ENCODE results near the gene RIPK4. TPM values are rescaled to one million over a fixed set of nuclear protein-coding genes. Genes with fewer than 3 reads are reported as not detected.

RIPK4 gene
- total and polyA plus RNA-seq, 8 donors = 8.7 to 37.6 (median 21.2) TPM

DNA sequence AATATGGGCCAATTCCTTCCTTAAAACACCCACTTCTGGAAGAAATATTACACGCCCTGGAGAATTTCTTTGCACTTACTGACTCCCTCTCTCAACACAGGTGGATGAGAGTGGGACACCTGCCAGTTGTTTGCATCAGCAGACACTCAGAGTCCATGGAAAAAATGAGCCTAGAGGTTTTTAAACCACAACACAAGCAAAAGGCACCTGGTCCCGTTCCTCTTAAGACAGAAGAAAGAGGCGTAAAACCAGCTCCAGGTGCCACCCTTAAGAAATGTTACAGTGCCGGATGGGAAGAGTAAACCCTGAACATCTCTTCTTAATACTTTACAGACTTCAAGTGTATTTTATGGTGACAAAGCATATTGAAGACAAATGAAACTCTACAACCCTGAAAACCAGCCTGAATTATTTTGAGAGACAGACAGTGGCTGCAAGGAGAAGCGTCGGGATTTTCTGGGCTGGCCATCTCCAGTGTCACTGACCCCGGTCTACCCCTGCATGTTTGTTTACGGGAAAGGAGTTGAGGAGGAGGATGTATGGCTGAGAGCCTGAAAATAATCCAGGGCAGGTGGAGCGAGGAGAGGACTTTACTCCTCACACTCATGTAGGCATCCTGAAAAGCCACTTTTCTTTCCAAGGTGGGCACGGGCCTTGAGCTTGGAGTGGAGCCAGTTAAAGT lies 7.8 kb upstream of the RIPK4 start:
- peaks cover 5 to 76% (median 33%) of the 10 kb centered on the region in 3 donors for H3K27me3 ChIP-seq
- 41 to 59% (median 48%) methylated on average over 10 of the region's 10 CpGs for WGBS, 5 donors
- TF ChIP-seq POLR2A (IDR thresholded peaks at IDR 0.05) (no peak), EP300 (IDR thresholded peaks at IDR 0.05) (no peak), POLR2AphosphoS5 (IDR thresholded peaks at IDR 0.05) (no peak)
- TF ChIP-seq, protein P1, sequence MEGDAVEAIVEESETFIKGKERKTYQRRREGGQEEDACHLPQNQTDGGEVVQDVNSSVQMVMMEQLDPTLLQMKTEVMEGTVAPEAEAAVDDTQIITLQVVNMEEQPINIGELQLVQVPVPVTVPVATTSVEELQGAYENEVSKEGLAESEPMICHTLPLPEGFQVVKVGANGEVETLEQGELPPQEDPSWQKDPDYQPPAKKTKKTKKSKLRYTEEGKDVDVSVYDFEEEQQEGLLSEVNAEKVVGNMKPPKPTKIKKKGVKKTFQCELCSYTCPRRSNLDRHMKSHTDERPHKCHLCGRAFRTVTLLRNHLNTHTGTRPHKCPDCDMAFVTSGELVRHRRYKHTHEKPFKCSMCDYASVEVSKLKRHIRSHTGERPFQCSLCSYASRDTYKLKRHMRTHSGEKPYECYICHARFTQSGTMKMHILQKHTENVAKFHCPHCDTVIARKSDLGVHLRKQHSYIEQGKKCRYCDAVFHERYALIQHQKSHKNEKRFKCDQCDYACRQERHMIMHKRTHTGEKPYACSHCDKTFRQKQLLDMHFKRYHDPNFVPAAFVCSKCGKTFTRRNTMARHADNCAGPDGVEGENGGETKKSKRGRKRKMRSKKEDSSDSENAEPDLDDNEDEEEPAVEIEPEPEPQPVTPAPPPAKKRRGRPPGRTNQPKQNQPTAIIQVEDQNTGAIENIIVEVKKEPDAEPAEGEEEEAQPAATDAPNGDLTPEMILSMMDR (IDR thresholded peaks at IDR 0.05) = no peak

DNA sequence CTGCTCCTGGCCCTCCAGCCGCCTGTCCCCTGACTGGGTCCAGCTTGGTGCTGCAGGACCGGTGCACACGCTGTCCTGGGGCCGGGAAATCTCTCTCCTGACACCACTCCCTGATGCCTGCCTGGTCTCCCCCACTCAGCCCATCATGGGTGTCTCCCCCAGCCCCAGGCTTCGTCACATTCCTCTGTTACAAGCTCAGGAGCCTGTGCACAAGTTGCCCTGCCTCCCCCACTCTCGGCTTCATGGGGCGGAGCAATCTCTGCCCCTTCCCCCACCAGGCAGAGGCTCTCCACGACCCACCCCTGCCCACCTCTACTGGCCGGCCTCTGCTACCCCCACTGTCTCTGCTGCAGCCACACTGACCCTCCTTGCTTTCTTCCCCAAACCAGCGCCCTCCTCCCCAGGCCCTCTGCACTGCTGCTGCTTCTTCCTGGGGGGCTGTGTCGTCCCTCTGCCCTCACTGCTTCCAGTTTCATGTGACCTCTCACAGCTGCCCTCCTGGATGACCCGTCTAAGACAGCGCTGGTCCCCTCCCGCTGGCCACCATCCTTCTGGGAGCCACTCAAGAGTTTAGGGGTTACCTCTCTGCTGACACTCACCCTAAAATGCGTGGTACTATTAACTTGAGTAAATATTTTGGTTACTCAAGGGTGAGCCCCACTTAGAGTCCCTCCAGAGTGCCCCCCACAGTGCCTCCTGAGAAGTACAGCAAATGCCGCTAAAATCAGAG lies 5.7 kb upstream of the RIPK4 start:
- no peak for DNase-seq
- no peak overlapping the region for H3K27ac ChIP-seq
- H3K9me3 ChIP-seq = no peaks in the 10 kb centered on the region
- WGBS, 5 donors = 57 to 73% (median 72%) methylated on average over 15 to 16 of the region's 16 CpGs
- H3K27me3 ChIP-seq = peaks cover 0 to 80% (median 31%) of the 10 kb centered on the region in 3 donors
- intact Hi-C loops (cut with DNase I; ENCODE audit: low total_unique reads) = loop anchor here (5.0 kb wide), 1 partner anchor 160 kb away; no protein-coding TSS in a partner anchor
- H3K36me3 ChIP-seq = no peaks in the 10 kb centered on the region
- no peak overlapping the region for H3K4me3 ChIP-seq
- H3K4me1 ChIP-seq = peaks cover 7 to 21% (median 18%) of the 10 kb centered on the region in 4 donors
- TF ChIP-seq EP300 (IDR thresholded peaks at IDR 0.05) = no peak
- TF ChIP-seq, protein P1 (IDR thresholded peaks at IDR 0.05) = no peak
- TF ChIP-seq POLR2AphosphoS5 (IDR thresholded peaks at IDR 0.05) = no peak
- no peak for TF ChIP-seq POLR2A (IDR thresholded peaks at IDR 0.05)

More for the DNA sequence above, 7.8 kb upstream of the RIPK4 start:
- no peak overlapping the region for H3K27ac ChIP-seq
- DNase-seq = no peak
- H3K36me3 ChIP-seq = no peaks in the 10 kb centered on the region
- H3K4me3 ChIP-seq = no peak overlapping the region
- H3K9me3 ChIP-seq = no peaks in the 10 kb centered on the region
- intact Hi-C loops (cut with DNase I; ENCODE audit: low total_unique reads) = loop anchor here (5.0 kb wide), 1 partner anchor 162 kb away; no protein-coding TSS in a partner anchor
- peaks cover 17 to 20% (median 19%) of the 10 kb centered on the region in 4 donors for H3K4me1 ChIP-seq

DNA sequence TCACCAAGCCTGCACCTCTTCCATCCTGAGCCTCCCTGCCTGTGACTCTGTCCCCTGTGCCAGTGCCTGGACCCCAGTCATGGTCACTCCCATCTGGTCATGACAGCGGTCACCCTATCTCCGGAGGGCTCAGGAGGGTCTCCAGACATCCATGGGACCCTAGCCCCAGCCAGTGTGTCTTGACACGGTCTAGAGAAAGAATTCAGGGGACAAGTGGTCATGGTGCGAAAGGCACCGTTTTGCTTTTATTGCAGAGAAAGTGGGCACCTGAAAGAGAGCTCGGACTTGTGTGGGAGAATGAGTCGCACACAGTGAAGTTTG lies 4.7 kb upstream of the RIPK4 start:
- intact Hi-C loops (cut with DNase I; ENCODE audit: low total_unique reads) = loop anchor here (5.0 kb wide), 1 partner anchor 159 kb away; no protein-coding TSS in a partner anchor
- DNase-seq = no peak
- H3K4me1 ChIP-seq = peaks cover 16 to 30% (median 27%) of the 10 kb centered on the region in 4 donors
- H3K27me3 ChIP-seq = peaks cover 5 to 89% (median 36%) of the 10 kb centered on the region in 3 donors
- TF ChIP-seq EP300 (IDR thresholded peaks at IDR 0.05) (no peak), POLR2A (IDR thresholded peaks at IDR 0.05) (no peak), POLR2AphosphoS5 (IDR thresholded peaks at IDR 0.05) (no peak)
- TF ChIP-seq, protein P1 (IDR thresholded peaks at IDR 0.05) = no peak
- no peaks in the 10 kb centered on the region for H3K9me3 ChIP-seq
- no peaks in the 10 kb centered on the region for H3K36me3 ChIP-seq
- no peak overlapping the region for H3K4me3 ChIP-seq
- no peak overlapping the region for H3K27ac ChIP-seq
- WGBS, 5 donors = 81 to 96% (median 91%) methylated on average over 7 of the region's 7 CpGs

DNA sequence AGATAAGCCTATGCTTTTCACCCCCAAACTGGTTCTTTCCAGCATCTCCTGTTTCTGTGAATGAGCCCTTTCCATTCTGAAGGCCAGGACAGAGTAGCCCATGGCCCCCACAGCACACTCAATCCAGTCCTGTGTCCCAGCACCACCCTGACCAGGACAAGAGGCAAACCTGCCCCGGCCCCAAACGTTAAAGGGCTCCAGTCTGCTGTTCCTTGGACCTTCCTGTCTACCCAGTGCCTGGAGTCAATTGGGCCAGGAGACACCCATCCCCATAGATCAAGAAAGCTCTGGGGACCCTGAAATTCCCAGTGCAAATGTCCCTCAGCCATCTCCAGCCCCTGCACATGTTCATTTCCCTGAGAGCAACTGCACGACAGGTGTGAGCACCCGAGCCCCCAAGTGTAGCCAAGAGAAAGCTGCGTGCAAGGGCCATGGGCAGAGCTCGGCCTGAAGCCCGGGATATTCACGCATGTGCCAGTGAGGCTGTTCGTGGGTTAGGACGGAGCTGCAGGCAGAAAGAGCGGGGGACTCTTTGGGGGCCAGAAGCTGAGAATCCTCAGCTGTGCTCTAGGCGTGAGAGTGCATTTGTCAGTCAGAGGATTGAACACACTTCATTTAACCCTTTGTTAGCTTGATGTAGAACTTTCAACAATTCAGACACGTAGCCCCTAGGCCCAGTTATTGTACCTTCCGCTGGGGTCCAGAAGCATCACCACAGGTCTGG lies 4.2 kb upstream of the RIPK4 start:
- no peak for DNase-seq
- no peak overlapping the region for H3K4me3 ChIP-seq
- H3K27me3 ChIP-seq = peaks cover 7 to 95% (median 41%) of the 10 kb centered on the region in 3 donors
- TF ChIP-seq POLR2A (IDR thresholded peaks at IDR 0.05) (no peak), POLR2AphosphoS5 (IDR thresholded peaks at IDR 0.05) (no peak), EP300 (IDR thresholded peaks at IDR 0.05) (no peak)
- TF ChIP-seq, protein P1 (IDR thresholded peaks at IDR 0.05) = no peak
- H3K36me3 ChIP-seq = no peaks in the 10 kb centered on the region
- no peaks in the 10 kb centered on the region for H3K9me3 ChIP-seq
- no peak overlapping the region for H3K27ac ChIP-seq
- peaks cover 16 to 35% (median 30%) of the 10 kb centered on the region in 4 donors for H3K4me1 ChIP-seq
- WGBS, 5 donors = 68 to 89% (median 79%) methylated on average over 14 of the region's 14 CpGs
- intact Hi-C loops (cut with DNase I; ENCODE audit: low total_unique reads) = loop anchor here (5.0 kb wide), 1 partner anchor 159 kb away; no protein-coding TSS in a partner anchor
